Omental fat pad (tissue), 4 donors: ENCODE data around the gene SYNE4. TPM values are rescaled to one million over a fixed set of nuclear protein-coding genes. Genes with fewer than 3 reads are reported as not detected.

ENCODE experiments used
- ATAC-seq: fragments of 150-250 bp; one replicate; pipeline ENCODE4 v1.9.1; 2016; ENCODE audit warnings: mild to moderate bottlenecking, moderate library complexity; ENCODE audit not compliant: low FRiP score
- DNase-seq: peaks from one replicate; pipeline ENCODE4 v3.0.0-alpha.2; 2019; ENCODE audit warnings: low spot score
- CTCF ChIP-seq, 3 donors: fragments of 450-650 bp; IDR thresholded peaks; one replicate each; pipeline ENCODE4 v1.5.1; 2016 to 2017; ENCODE audit warnings: antibody characterized with exemption in 3 of 3, mild to moderate bottlenecking in 3 of 3, moderate library complexity in 2 of 3
- total RNA-seq, 4 donors: library from RNA; depleted of rRNA; stranded (reverse); fragments of >200 nt; gene quantifications; one replicate each; pipeline ENCODE4 v1.1.0, GENCODE V29; 2016

The SYNE4 gene
- total RNA-seq, 4 donors from 2014 or later, result 0.28 to 0.79 (median 0.50) TPM; not detected in 1

- no peak for TF ChIP-seq CTCF (IDR thresholded peaks at IDR 0.05)
Observed at GRCh38 chr19:36031308-36031707, 22.7 kb upstream of the SYNE4 start.

GRCh38 chr19:36030264-36031148 lies 21.9 kb upstream of the SYNE4 start:
- TF ChIP-seq CTCF (IDR thresholded peaks at IDR 0.05), result no peak
- DNase-seq, result no peak
- ATAC-seq, result no peak

More at GRCh38 chr19:36031308-36031707, 22.7 kb upstream of the SYNE4 start:
- ATAC-seq (no peak), DNase-seq (no peak)

GRCh38 chr19:36028313-36029041 lies 19.9 kb upstream of the SYNE4 start:
- TF ChIP-seq CTCF (IDR thresholded peaks at IDR 0.05), result no peak
- DNase-seq (no peak), ATAC-seq (no peak)

- no peak for DNase-seq
- TF ChIP-seq CTCF (IDR thresholded peaks at IDR 0.05), result no peak
- no peak for ATAC-seq
Observed at GRCh38 chr19:36027696-36028095, 19.1 kb upstream of the SYNE4 start.

GRCh38 chr19:36026091-36026876 lies 17.7 kb upstream of the SYNE4 start:
- DNase-seq (no peak), ATAC-seq (no peak)
- no peak for TF ChIP-seq CTCF (IDR thresholded peaks at IDR 0.05)

- no peak for ATAC-seq
- no peak for TF ChIP-seq CTCF (IDR thresholded peaks at IDR 0.05)
- DNase-seq, result no peak
Observed at GRCh38 chr19:36025541-36025940, 16.9 kb upstream of the SYNE4 start.
